ENCODE data around the gene SOX6. TPM values are rescaled to one million over a fixed set of nuclear protein-coding genes. Genes with fewer than 3 reads are reported as not detected.
A peak's percentile ranks its signal among the peaks of the same experiment; 100 is the strongest.

SOX6 gene
- total RNA-seq, 1 donor from 2014 or later: 13.2 TPM

DNA sequence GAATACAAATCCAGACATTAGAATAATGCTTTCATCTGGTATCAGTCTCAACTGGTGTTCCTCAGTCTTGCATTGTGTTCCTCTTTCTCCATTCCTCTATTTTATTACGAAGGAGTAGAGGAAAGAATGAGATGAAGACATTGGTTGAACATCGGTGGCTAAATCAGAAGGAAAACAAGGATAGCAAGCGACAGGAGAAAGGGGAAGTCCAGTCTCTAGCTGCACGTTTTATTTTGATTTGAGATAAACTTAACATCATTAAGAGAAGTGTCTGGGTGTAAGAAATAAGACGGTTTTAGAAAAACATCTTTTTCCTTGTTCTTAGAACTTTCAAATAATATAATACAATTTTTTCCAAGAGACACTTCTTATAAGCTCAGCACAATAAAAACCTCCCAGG, 6.2 kb downstream of the SOX6 start:
- Mint-ChIP-seq H3K36me3 (ENCODE audit: low read depth, unreplicated experiment) (no peaks in the 10 kb centered on the region), H3K27ac (ENCODE audit: unreplicated experiment) (no peak overlapping the region), H3K9me3 (ENCODE audit: unreplicated experiment) (no peaks in the 10 kb centered on the region), H3K27me3 (ENCODE audit: low read depth, unreplicated experiment) (no peaks in the 10 kb centered on the region), H3K4me1 (ENCODE audit: low read depth, unreplicated experiment) (peaks cover 34% of the 10 kb centered on the region), H3K4me3 (ENCODE audit: unreplicated experiment) (no peak overlapping the region)
- H3K36me3 ChIP-seq (ENCODE audit: insufficient read depth, low read length): no peaks in the 10 kb centered on the region
- no peak overlapping the region for H3K27ac ChIP-seq (ENCODE audit: low read depth, low read length)
- H3K9me3 ChIP-seq (ENCODE audit: insufficient read depth, low read depth, low read length): no peaks in the 10 kb centered on the region
- no peak for FAIRE-seq
- no peak overlapping the region for H3K9ac ChIP-seq (ENCODE audit: low read length)
- TF ChIP-seq, protein P1, sequence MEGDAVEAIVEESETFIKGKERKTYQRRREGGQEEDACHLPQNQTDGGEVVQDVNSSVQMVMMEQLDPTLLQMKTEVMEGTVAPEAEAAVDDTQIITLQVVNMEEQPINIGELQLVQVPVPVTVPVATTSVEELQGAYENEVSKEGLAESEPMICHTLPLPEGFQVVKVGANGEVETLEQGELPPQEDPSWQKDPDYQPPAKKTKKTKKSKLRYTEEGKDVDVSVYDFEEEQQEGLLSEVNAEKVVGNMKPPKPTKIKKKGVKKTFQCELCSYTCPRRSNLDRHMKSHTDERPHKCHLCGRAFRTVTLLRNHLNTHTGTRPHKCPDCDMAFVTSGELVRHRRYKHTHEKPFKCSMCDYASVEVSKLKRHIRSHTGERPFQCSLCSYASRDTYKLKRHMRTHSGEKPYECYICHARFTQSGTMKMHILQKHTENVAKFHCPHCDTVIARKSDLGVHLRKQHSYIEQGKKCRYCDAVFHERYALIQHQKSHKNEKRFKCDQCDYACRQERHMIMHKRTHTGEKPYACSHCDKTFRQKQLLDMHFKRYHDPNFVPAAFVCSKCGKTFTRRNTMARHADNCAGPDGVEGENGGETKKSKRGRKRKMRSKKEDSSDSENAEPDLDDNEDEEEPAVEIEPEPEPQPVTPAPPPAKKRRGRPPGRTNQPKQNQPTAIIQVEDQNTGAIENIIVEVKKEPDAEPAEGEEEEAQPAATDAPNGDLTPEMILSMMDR (IDR thresholded peaks at IDR 0.05; ENCODE audit: insufficient read depth, low read depth, low read length): no peak
- TF ChIP-seq EZH2 (IDR thresholded peaks at IDR 0.05; ENCODE audit: insufficient read depth, low read length): no peak
- H3K4me2 ChIP-seq (ENCODE audit: low read length): no peak overlapping the region
- H3K27me3 ChIP-seq (ENCODE audit: insufficient read depth, low read length): no peaks in the 10 kb centered on the region
- H3K4me1 ChIP-seq (ENCODE audit: insufficient read depth, low read length): no peaks in the 10 kb centered on the region
- no peaks in the 10 kb centered on the region for H4K20me1 ChIP-seq (ENCODE audit: insufficient read depth, low read length)
- H3K4me3 ChIP-seq (ENCODE audit: insufficient read depth, low read depth, low read length): no peak overlapping the region
- H2AFZ ChIP-seq (ENCODE audit: low read depth, low read length): no peak overlapping the region
- DNase-seq (ENCODE audit: low read depth): no peak
- no peaks in the 10 kb centered on the region for H3K79me2 ChIP-seq (ENCODE audit: insufficient read depth, low read length)

DNA sequence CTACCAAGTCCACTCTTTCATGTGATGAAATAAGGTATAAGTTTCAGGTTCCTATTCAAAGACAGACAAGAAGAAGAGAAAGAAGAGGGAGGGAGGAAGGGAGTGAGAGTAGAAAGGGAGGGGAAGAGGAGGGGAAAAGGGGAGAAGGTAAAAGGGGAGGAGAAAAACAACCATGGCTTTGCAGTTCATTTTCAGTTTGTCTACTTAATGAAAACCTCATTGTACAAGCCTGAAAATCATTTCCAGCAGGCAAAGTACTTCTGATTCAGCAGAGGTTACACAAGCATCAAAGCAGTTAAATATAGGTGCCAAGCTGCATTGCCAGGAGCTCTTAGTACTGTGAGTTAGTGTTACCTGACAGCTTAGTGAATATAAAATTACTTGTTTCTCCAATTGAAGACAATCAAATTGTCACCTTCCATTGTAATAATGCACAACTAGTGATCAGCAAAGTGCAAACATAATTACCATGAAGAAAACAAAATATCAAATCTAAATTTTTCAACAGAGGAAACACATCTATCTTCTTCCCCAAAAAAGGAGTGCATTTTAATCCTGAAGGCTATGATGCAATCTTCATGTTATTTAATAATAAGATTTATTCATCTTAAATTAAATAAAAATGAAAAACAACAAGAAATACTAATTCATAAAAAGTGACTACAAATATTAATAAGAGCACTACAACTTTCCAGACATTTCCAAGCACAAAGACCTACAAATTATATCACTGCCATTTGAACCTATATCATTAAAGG, 8.2 kb downstream of the SOX6 start:
- no peaks in the 10 kb centered on the region for H3K27me3 Mint-ChIP-seq (ENCODE audit: low read depth, unreplicated experiment)

More for the DNA sequence above, 8.2 kb downstream of the SOX6 start:
- Histone ChIP-seq H3K4me3 (ENCODE audit: insufficient read depth, low read depth, low read length) (no peak overlapping the region), H3K27me3 (ENCODE audit: insufficient read depth, low read length) (no peaks in the 10 kb centered on the region), H3K9ac (ENCODE audit: low read length) (no peak overlapping the region), H3K9me3 (ENCODE audit: insufficient read depth, low read depth, low read length) (no peaks in the 10 kb centered on the region), H3K27ac (ENCODE audit: low read depth, low read length) (no peak overlapping the region), H2AFZ (ENCODE audit: low read depth, low read length) (no peak overlapping the region), H3K79me2 (ENCODE audit: insufficient read depth, low read length) (no peaks in the 10 kb centered on the region), H3K36me3 (ENCODE audit: insufficient read depth, low read length) (no peaks in the 10 kb centered on the region), H3K4me2 (ENCODE audit: low read length) (no peak overlapping the region), H4K20me1 (ENCODE audit: insufficient read depth, low read length) (no peaks in the 10 kb centered on the region), H3K4me1 (ENCODE audit: insufficient read depth, low read length) (no peaks in the 10 kb centered on the region)
- H3K36me3 Mint-ChIP-seq (ENCODE audit: low read depth, unreplicated experiment): no peaks in the 10 kb centered on the region
- TF ChIP-seq, protein P1 (IDR thresholded peaks at IDR 0.05; ENCODE audit: insufficient read depth, low read depth, low read length): no peak
- TF ChIP-seq EZH2 (IDR thresholded peaks at IDR 0.05; ENCODE audit: insufficient read depth, low read length): no peak
- H3K9me3 Mint-ChIP-seq (ENCODE audit: unreplicated experiment): no peaks in the 10 kb centered on the region
- H3K4me1 Mint-ChIP-seq (ENCODE audit: low read depth, unreplicated experiment): peaks cover 21% of the 10 kb centered on the region
- H3K4me3 Mint-ChIP-seq (ENCODE audit: unreplicated experiment): no peak overlapping the region
- DNase-seq (ENCODE audit: low read depth) (no peak), FAIRE-seq (no peak)
- peak overlapping the region; percentile 89 for H3K27ac Mint-ChIP-seq (ENCODE audit: unreplicated experiment)

Measured in astrocyte (in vitro differentiated cells and primary cell).